ENCODE measurements around the gene SETD5. TPM values are rescaled to one million over a fixed set of nuclear protein-coding genes. Genes with fewer than 3 reads are reported as not detected.

SETD5 gene
- total RNA-seq, 3 donors from 2014 or later, result 94.8 to 132 (median 101) TPM

GRCh38 chr3:9386078-9386459, 11.3 kb upstream of the SETD5 start:
- no peak for TF ChIP-seq CTCF (IDR thresholded peaks at IDR 0.05)
- H3K36me3 ChIP-seq (ENCODE audit: low read depth), result peaks cover 15% of the 10 kb centered on the region

GRCh38 chr3:9386501-9387321, 10.7 kb upstream of the SETD5 start:
- intact Hi-C loops (cut with DNase I, micrococcal nuclease), result loop anchor here in 1 of 2 donors (10.0 kb wide), 1 partner anchor 48 kb away; no protein-coding TSS in a partner anchor
- ATAC-seq (no peak), DNase-seq (no peak)
- H3K4me3 ChIP-seq, result no peak overlapping the region
- TF ChIP-seq CTCF (IDR thresholded peaks at IDR 0.05), result no peak
- no peaks in the 10 kb centered on the region for H3K9me3 ChIP-seq
- H3K4me1 ChIP-seq (ENCODE audit: low read depth), result no peaks in the 10 kb centered on the region
- peaks cover 15% of the 10 kb centered on the region for H3K36me3 ChIP-seq (ENCODE audit: low read depth)

More at GRCh38 chr3:9386078-9386459, 11.3 kb upstream of the SETD5 start:
- H3K9me3 ChIP-seq, result no peaks in the 10 kb centered on the region
- H3K4me3 ChIP-seq, result no peak overlapping the region
- H3K4me1 ChIP-seq (ENCODE audit: low read depth), result no peaks in the 10 kb centered on the region
- no peak for ATAC-seq
- no peak for DNase-seq
- intact Hi-C loops (cut with DNase I, micrococcal nuclease), result loop anchor here in 1 of 2 donors (10.0 kb wide), 1 partner anchor 49 kb away; no protein-coding TSS in a partner anchor

GRCh38 chr3:9387322-9387655, 10.1 kb upstream of the SETD5 start:
- Histone ChIP-seq H3K4me1 (ENCODE audit: low read depth) (no peaks in the 10 kb centered on the region), H3K4me3 (no peak overlapping the region), H3K36me3 (ENCODE audit: low read depth) (peaks cover 15% of the 10 kb centered on the region), H3K9me3 (no peaks in the 10 kb centered on the region)
- intact Hi-C loops (cut with DNase I, micrococcal nuclease), result loop anchor here in 1 of 2 donors (10.0 kb wide), 1 partner anchor 48 kb away; no protein-coding TSS in a partner anchor
- ATAC-seq, result no peak
- no peak for DNase-seq
- TF ChIP-seq CTCF (IDR thresholded peaks at IDR 0.05), result no peak

GRCh38 chr3:9388142-9388541, 9.3 kb upstream of the SETD5 start:
- Histone ChIP-seq H3K4me3 (no peak overlapping the region), H3K36me3 (ENCODE audit: low read depth) (peaks cover 15% of the 10 kb centered on the region), H3K4me1 (ENCODE audit: low read depth) (no peaks in the 10 kb centered on the region), H3K9me3 (no peaks in the 10 kb centered on the region)
- no peak for DNase-seq
- no peak for ATAC-seq
- no peak for TF ChIP-seq CTCF (IDR thresholded peaks at IDR 0.05)
- intact Hi-C loops (cut with DNase I, micrococcal nuclease), result loop anchor here in 1 of 2 donors (10.0 kb wide), 1 partner anchor 47 kb away; no protein-coding TSS in a partner anchor

GRCh38 chr3:9388562-9389272, 8.7 kb upstream of the SETD5 start:
- Histone ChIP-seq H3K4me3 (no peak overlapping the region), H3K9me3 (no peaks in the 10 kb centered on the region), H3K36me3 (ENCODE audit: low read depth) (peaks cover 15% of the 10 kb centered on the region), H3K4me1 (ENCODE audit: low read depth) (no peaks in the 10 kb centered on the region)
- DNase-seq, result no peak
- intact Hi-C loops (cut with DNase I, micrococcal nuclease), result loop anchor here in 1 of 2 donors (10.0 kb wide), 1 partner anchor 46 kb away; no protein-coding TSS in a partner anchor
- no peak for ATAC-seq
- TF ChIP-seq CTCF (IDR thresholded peaks at IDR 0.05), result no peak
